OCI-LY7 (cell line): ENCODE data around the gene RECQL. TPM values are rescaled to one million over a fixed set of nuclear protein-coding genes. Genes with fewer than 3 reads are reported as not detected.

Experiments
- total RNA-seq, 2 experiments: library from RNA; depleted of rRNA in 1 of 2; stranded (reverse); fragments of >200 nt in 1 of 2; shearing (Covaris generic) in 1 of 2; gene quantifications; 2 replicates each; pipeline ENCODE4 v1.2.3, GENCODE V29; 2014 to 2022

The RECQL gene
- total RNA-seq, 2 experiments from 2014 or later: 53.1 to 72.8 TPM

Other genes with a start within 250 kb of the RECQL start
- not detected in 2 replicates for gene SLCO1A2, start 166.7 kb downstream of the RECQL start, total RNA-seq (2014; rRNA removed; shearing (Covaris generic))
- not detected in 2 replicates for gene SLCO1A2, start 166.7 kb downstream of the RECQL start, total RNA-seq (2022)
- not detected in 2 replicates for gene IAPP, start 128.7 kb downstream of the RECQL start, total RNA-seq (2014; rRNA removed; shearing (Covaris generic))
- not detected in 2 replicates for gene IAPP, start 128.7 kb downstream of the RECQL start, total RNA-seq (2022)
- 8.5 and 12.1 TPM in 2 replicates for gene PYROXD1, start 64.0 kb downstream of the RECQL start, total RNA-seq (2014; rRNA removed; shearing (Covaris generic))
- 16.2 and 18.7 TPM in 2 replicates for gene PYROXD1, start 64.0 kb downstream of the RECQL start, total RNA-seq (2022)
- 9.5 and 12.7 TPM in 2 replicates for gene GOLT1B, start 154 bp upstream of the RECQL start, total RNA-seq (2014; rRNA removed; shearing (Covaris generic))
- 25.3 and 30.7 TPM in 2 replicates for gene GOLT1B, start 154 bp upstream of the RECQL start, total RNA-seq (2022)
- gene SPX, start 24.7 kb upstream of the RECQL start, total RNA-seq (2014; rRNA removed; shearing (Covaris generic)): 0.35 TPM in 1 of 2 replicates, not detected in the other
- 0.90 and 1.2 TPM in 2 replicates for gene SPX, start 24.7 kb upstream of the RECQL start, total RNA-seq (2022)
- not detected in 2 replicates for gene GYS2, start 103.2 kb upstream of the RECQL start, total RNA-seq (2014; rRNA removed; shearing (Covaris generic))
- gene GYS2, start 103.2 kb upstream of the RECQL start, total RNA-seq (2022): not detected in 2 replicates
- gene LDHB, start 156.2 kb upstream of the RECQL start, total RNA-seq (2014; rRNA removed; shearing (Covaris generic)): 551 and 727 TPM in 2 replicates
- 871 and 999 TPM in 2 replicates for gene LDHB, start 156.2 kb upstream of the RECQL start, total RNA-seq (2022)